ENCODE results near the gene ABHD17C. TPM values are rescaled to one million over a fixed set of nuclear protein-coding genes. Genes with fewer than 3 reads are reported as not detected.

ABHD17C gene
- total and polyA plus RNA-seq, 4 donors, result 1.2 to 9.6 (median 6.2) TPM

- H3K27ac ChIP-seq (ENCODE audit: low read depth in 1 of 2, low read length in 2 of 2), result no peak overlapping the region
- 88 to 89% methylated on average over 6 of the region's 6 CpGs for WGBS, 2 donors
- no peak overlapping the region for H3K4me3 ChIP-seq (ENCODE audit: low read length in 2 of 2)
- ATAC-seq (ENCODE audit: low FRiP score) (no peak), DNase-seq (no peak)
- intact Hi-C loops (cut with DNase I), result no loop called here
- no peaks in the 10 kb centered on the region for H3K4me1 ChIP-seq (ENCODE audit: control insufficient read depth in 1 of 2, insufficient read depth in 2 of 2, low read length in 2 of 2)
- H3K36me3 ChIP-seq (ENCODE audit: control insufficient read depth in 1 of 2, insufficient read depth in 2 of 2, low read length in 1 of 2), result peaks cover 0 to 2% of the 10 kb centered on the region in 2 donors
- no peaks in the 10 kb centered on the region for H3K9me3 ChIP-seq (ENCODE audit: control insufficient read depth, low read length)
- H3K27me3 ChIP-seq (ENCODE audit: control insufficient read depth in 1 of 2, insufficient read depth in 2 of 2, low read length in 1 of 2), result no peaks in the 10 kb centered on the region
Measured at GRCh38 chr15:80744415-80744814, 49.3 kb downstream of the ABHD17C start.

- Histone ChIP-seq H3K9me3 (ENCODE audit: control insufficient read depth, low read length) (no peaks in the 10 kb centered on the region), H3K4me1 (ENCODE audit: control insufficient read depth in 1 of 2, insufficient read depth in 2 of 2, low read length in 2 of 2) (no peaks in the 10 kb centered on the region), H3K36me3 (ENCODE audit: control insufficient read depth in 1 of 2, insufficient read depth in 2 of 2, low read length in 1 of 2) (peaks cover 0 to 2% of the 10 kb centered on the region in 2 donors), H3K4me3 (ENCODE audit: low read length in 2 of 2) (no peak overlapping the region), H3K27me3 (ENCODE audit: control insufficient read depth in 1 of 2, insufficient read depth in 2 of 2, low read length in 1 of 2) (no peaks in the 10 kb centered on the region), H3K27ac (ENCODE audit: low read depth in 1 of 2, low read length in 2 of 2) (no peak overlapping the region)
- no peak for ATAC-seq (ENCODE audit: low FRiP score)
- no peak for DNase-seq
- intact Hi-C loops (cut with DNase I), result no loop called here
- WGBS, 2 donors, result 3 to 8% methylated on average over 1 of the region's 1 CpG
Measured at GRCh38 chr15:80744826-80745225, 49.7 kb downstream of the ABHD17C start.

DNA sequence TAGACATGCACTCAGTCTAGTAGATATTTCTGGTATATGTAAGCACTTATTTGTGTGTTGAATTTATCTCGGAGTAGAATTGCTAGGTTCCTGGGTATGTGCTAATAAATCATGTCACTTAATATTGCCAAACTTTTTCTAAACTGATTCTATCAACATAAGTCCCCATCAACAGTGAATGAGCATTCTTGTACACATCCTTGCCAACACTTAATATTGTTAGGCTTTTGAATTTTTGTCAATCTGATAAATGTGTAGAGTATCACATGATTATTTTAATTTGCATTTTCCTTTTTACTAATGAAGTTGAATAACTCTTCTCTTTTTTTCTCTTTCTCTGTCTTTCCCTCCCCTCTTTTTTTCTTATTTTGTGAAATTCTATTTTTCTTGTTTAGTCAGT, 50.8 kb downstream of the ABHD17C start:
- ATAC-seq (ENCODE audit: low FRiP score), result no peak

DNA sequence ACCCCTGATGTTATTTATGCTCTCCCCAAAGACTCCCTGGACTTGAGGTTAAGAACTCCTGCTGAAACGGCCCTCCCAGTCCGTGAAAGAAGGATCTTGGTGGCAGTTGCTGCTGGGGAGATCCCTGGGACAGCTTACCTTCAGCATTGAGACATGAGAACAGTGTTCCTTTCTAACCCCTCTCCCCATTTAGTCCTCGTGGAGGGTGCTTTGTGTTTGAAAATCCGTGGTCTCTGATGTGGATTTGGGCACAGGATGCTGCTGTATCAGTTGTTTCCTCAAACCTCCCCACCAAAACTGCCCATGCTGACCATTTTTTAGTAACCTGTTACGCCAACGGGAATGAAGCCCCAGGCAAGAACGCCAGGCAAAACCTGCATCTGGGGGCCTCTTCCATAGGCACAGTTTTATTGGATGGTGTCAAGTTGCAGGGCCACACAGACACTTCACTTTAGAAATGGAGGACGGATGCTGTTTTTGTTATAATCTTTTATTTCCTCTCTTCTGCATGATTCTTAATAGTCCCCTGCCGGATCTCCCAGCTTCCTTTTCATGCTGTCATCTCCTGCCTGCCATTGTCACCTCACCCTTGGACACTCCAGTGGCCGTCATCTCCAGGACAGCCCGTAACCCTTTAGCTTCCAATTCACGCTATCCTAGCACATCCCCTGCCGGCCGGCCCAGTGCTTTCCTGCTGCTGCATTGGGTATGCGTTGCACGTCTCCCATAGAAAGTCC, 52.4 kb downstream of the ABHD17C start:
- no peak overlapping the region for H3K4me3 ChIP-seq (ENCODE audit: low read length in 2 of 2)
- ATAC-seq (ENCODE audit: low FRiP score) (no peak), DNase-seq (no peak)
- H3K36me3 ChIP-seq (ENCODE audit: control insufficient read depth in 1 of 2, insufficient read depth in 2 of 2, low read length in 1 of 2), result peaks cover 2 to 3% of the 10 kb centered on the region in 2 donors
- H3K9me3 ChIP-seq (ENCODE audit: control insufficient read depth, low read length), result no peaks in the 10 kb centered on the region
- intact Hi-C loops (cut with DNase I), result no loop called here
- 75 to 80% methylated on average over 16 of the region's 16 CpGs for WGBS, 2 donors
- H3K27ac ChIP-seq (ENCODE audit: low read depth in 1 of 2, low read length in 2 of 2), result no peak overlapping the region
- H3K4me1 ChIP-seq (ENCODE audit: control insufficient read depth in 1 of 2, insufficient read depth in 2 of 2, low read length in 2 of 2), result no peaks in the 10 kb centered on the region
- H3K27me3 ChIP-seq (ENCODE audit: control insufficient read depth in 1 of 2, insufficient read depth in 2 of 2, low read length in 1 of 2), result no peaks in the 10 kb centered on the region

More for the DNA sequence above, 50.8 kb downstream of the ABHD17C start:
- Histone ChIP-seq H3K9me3 (ENCODE audit: control insufficient read depth, low read length) (no peaks in the 10 kb centered on the region), H3K27ac (ENCODE audit: low read depth in 1 of 2, low read length in 2 of 2) (no peak overlapping the region), H3K27me3 (ENCODE audit: control insufficient read depth in 1 of 2, insufficient read depth in 2 of 2, low read length in 1 of 2) (no peaks in the 10 kb centered on the region), H3K4me1 (ENCODE audit: control insufficient read depth in 1 of 2, insufficient read depth in 2 of 2, low read length in 2 of 2) (no peaks in the 10 kb centered on the region), H3K36me3 (ENCODE audit: control insufficient read depth in 1 of 2, insufficient read depth in 2 of 2, low read length in 1 of 2) (peaks cover 2 to 3% of the 10 kb centered on the region in 2 donors), H3K4me3 (ENCODE audit: low read length in 2 of 2) (no peak overlapping the region)
- WGBS, 2 donors, result 83 to 89% methylated on average over 1 of the region's 1 CpG
- intact Hi-C loops (cut with DNase I), result no loop called here
- no peak for DNase-seq

- Histone ChIP-seq H3K27me3 (ENCODE audit: control insufficient read depth in 1 of 2, insufficient read depth in 2 of 2, low read length in 1 of 2) (no peaks in the 10 kb centered on the region), H3K36me3 (ENCODE audit: control insufficient read depth in 1 of 2, insufficient read depth in 2 of 2, low read length in 1 of 2) (peaks cover 2 to 6% of the 10 kb centered on the region in 2 donors), H3K9me3 (ENCODE audit: control insufficient read depth, low read length) (no peaks in the 10 kb centered on the region), H3K4me3 (ENCODE audit: low read length in 2 of 2) (no peak overlapping the region), H3K4me1 (ENCODE audit: control insufficient read depth in 1 of 2, insufficient read depth in 2 of 2, low read length in 2 of 2) (no peaks in the 10 kb centered on the region), H3K27ac (ENCODE audit: low read depth in 1 of 2, low read length in 2 of 2) (no peak overlapping the region)
- WGBS, 2 donors, result 95 to 96% methylated on average over 6 of the region's 6 CpGs
- ATAC-seq (ENCODE audit: low FRiP score) (no peak), DNase-seq (no peak)
- intact Hi-C loops (cut with DNase I), result no loop called here
Measured at GRCh38 chr15:80749589-80749988, 54.5 kb downstream of the ABHD17C start.

- Histone ChIP-seq H3K4me1 (ENCODE audit: control insufficient read depth in 1 of 2, insufficient read depth in 2 of 2, low read length in 2 of 2) (no peaks in the 10 kb centered on the region), H3K27ac (ENCODE audit: low read depth in 1 of 2, low read length in 2 of 2) (no peak overlapping the region), H3K27me3 (ENCODE audit: control insufficient read depth in 1 of 2, insufficient read depth in 2 of 2, low read length in 1 of 2) (no peaks in the 10 kb centered on the region), H3K4me3 (ENCODE audit: low read length in 2 of 2) (no peak overlapping the region), H3K9me3 (ENCODE audit: control insufficient read depth, low read length) (no peaks in the 10 kb centered on the region), H3K36me3 (ENCODE audit: control insufficient read depth in 1 of 2, insufficient read depth in 2 of 2, low read length in 1 of 2) (peaks cover 2 to 6% of the 10 kb centered on the region in 2 donors)
- DNase-seq (no peak), ATAC-seq (ENCODE audit: low FRiP score) (no peak)
- 93 to 95% methylated on average over 4 of the region's 4 CpGs for WGBS, 2 donors
- intact Hi-C loops (cut with DNase I), result no loop called here
Measured at GRCh38 chr15:80750575-80750974, 55.5 kb downstream of the ABHD17C start.

- intact Hi-C loops (cut with DNase I), result no loop called here
- no peak for ATAC-seq (ENCODE audit: low FRiP score)
- Histone ChIP-seq H3K27me3 (ENCODE audit: control insufficient read depth in 1 of 2, insufficient read depth in 2 of 2, low read length in 1 of 2) (no peaks in the 10 kb centered on the region), H3K4me3 (ENCODE audit: low read length in 2 of 2) (no peak overlapping the region), H3K27ac (ENCODE audit: low read depth in 1 of 2, low read length in 2 of 2) (no peak overlapping the region), H3K9me3 (ENCODE audit: control insufficient read depth, low read length) (no peaks in the 10 kb centered on the region), H3K36me3 (ENCODE audit: control insufficient read depth in 1 of 2, insufficient read depth in 2 of 2, low read length in 1 of 2) (peaks cover 3 to 6% of the 10 kb centered on the region in 2 donors), H3K4me1 (ENCODE audit: control insufficient read depth in 1 of 2, insufficient read depth in 2 of 2, low read length in 2 of 2) (no peaks in the 10 kb centered on the region)
- no peak for DNase-seq
- WGBS, 2 donors, result 84 to 87% methylated on average over 4 of the region's 4 CpGs
Measured at GRCh38 chr15:80752204-80752603, 57.1 kb downstream of the ABHD17C start.

DNA sequence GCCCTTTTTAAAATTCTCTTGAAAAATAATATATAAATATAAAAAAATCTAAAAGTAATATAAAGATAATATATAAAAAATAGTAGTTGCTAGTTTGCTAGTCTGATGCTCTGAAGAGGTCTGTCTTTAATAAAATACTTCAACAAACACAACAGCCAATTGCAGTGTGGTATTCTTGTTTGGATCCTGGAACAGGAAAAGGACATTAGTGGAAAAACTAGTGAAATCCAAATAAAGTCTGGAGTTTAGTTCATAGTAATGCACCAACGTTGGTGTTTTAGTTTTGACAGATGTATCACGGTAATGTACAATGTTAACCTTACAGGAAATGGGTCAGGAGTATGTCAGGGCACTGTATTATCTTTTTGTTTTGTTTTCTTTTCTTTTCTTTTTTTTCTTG, 58.1 kb downstream of the ABHD17C start:
- H3K4me1 ChIP-seq (ENCODE audit: control insufficient read depth in 1 of 2, insufficient read depth in 2 of 2, low read length in 2 of 2), result no peaks in the 10 kb centered on the region
- H3K27me3 ChIP-seq (ENCODE audit: control insufficient read depth in 1 of 2, insufficient read depth in 2 of 2, low read length in 1 of 2), result no peaks in the 10 kb centered on the region
- DNase-seq (no peak), ATAC-seq (ENCODE audit: low FRiP score) (no peak)
- intact Hi-C loops (cut with DNase I), result no loop called here
- 34 to 42% methylated on average over 2 of the region's 2 CpGs for WGBS, 2 donors
- H3K4me3 ChIP-seq (ENCODE audit: low read length in 2 of 2), result no peak overlapping the region
- no peaks in the 10 kb centered on the region for H3K9me3 ChIP-seq (ENCODE audit: control insufficient read depth, low read length)
- peaks cover 3 to 6% of the 10 kb centered on the region in 2 donors for H3K36me3 ChIP-seq (ENCODE audit: control insufficient read depth in 1 of 2, insufficient read depth in 2 of 2, low read length in 1 of 2)
- H3K27ac ChIP-seq (ENCODE audit: low read depth in 1 of 2, low read length in 2 of 2), result no peak overlapping the region

DNA sequence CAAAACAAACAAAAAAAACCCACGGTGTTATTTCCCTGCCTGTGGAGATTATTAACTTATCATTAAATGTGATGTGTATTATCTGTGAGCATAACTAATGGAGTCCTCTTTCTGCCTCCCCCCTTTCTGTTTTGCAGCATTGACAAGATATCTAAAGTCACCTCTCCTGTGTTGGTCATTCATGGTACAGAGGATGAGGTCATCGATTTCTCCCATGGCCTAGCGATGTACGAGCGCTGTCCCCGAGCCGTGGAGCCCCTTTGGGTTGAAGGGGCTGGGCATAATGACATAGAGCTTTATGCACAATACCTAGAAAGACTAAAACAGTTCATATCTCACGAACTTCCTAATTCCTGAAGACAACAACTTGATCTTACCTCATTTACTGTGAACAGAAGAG, 58.9 kb downstream of the ABHD17C start:
- Histone ChIP-seq H3K9me3 (ENCODE audit: control insufficient read depth, low read length) (no peaks in the 10 kb centered on the region), H3K4me3 (ENCODE audit: low read length in 2 of 2) (no peak overlapping the region), H3K27ac (ENCODE audit: low read depth in 1 of 2, low read length in 2 of 2) (no peak overlapping the region), H3K36me3 (ENCODE audit: control insufficient read depth in 1 of 2, insufficient read depth in 2 of 2, low read length in 1 of 2) (peaks cover 1 to 6% of the 10 kb centered on the region in 2 donors), H3K4me1 (ENCODE audit: control insufficient read depth in 1 of 2, insufficient read depth in 2 of 2, low read length in 2 of 2) (no peaks in the 10 kb centered on the region), H3K27me3 (ENCODE audit: control insufficient read depth in 1 of 2, insufficient read depth in 2 of 2, low read length in 1 of 2) (no peaks in the 10 kb centered on the region)
- ATAC-seq (ENCODE audit: low FRiP score) (no peak), DNase-seq (no peak)
- intact Hi-C loops (cut with DNase I), result no loop called here
- WGBS, 2 donors, result 95 to 99% methylated on average over 8 of the region's 8 CpGs

All from aorta (tissue), 5 donors.